GM18517 (cell line): Measurements from ENCODE around the gene NDST1.

Source experiments
- ATAC-seq: cut with Tn5 transposase; IDR thresholded peaks from one replicate; pipeline ENCODE4 v1.9.1; 2021; ENCODE audit warnings: mild to moderate bottlenecking, moderate library complexity; ENCODE audit not compliant: unreplicated experiment

NDST1 gene

DNA sequence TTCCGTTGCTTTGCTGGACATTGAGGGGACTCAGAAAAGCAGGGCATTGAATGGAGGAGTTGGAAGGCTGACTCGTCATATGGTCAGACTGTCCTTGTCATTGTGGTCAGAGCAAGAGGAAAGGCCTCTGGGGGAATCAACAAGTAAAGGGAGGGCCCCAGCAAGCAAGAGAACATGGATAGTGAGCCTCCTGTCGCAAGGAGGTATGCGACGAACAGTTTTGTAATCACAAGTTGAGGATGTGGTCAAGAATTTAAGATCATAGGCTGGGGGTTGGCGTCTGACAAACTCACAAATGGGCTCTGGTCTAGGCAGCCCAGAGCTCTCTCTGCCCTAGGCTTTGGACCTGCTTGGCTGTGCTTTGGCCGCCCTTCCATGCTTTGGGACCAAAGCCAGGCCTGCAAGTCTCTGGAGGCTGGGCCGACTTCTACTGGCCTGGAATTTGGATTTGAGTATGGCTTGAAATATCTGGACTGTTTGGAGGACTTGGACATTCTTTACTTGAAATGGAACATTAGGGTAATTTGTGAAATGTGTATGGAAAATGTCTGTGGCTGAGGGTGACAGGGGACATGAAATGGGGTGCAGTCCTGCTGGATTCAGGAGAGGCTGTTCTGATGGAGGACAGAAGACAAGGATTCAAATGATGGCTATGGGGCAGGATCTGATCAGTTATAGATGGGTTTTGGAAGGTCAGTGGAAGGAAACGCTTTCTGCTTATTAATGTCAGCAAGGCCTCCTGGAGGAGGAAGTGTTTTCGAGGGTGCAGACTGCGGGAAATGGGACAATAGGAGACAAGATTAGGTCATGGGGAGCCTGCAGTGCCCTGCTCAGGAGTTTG is 19.2 kb upstream of the NDST1 start:
- ATAC-seq, result no peak

DNA sequence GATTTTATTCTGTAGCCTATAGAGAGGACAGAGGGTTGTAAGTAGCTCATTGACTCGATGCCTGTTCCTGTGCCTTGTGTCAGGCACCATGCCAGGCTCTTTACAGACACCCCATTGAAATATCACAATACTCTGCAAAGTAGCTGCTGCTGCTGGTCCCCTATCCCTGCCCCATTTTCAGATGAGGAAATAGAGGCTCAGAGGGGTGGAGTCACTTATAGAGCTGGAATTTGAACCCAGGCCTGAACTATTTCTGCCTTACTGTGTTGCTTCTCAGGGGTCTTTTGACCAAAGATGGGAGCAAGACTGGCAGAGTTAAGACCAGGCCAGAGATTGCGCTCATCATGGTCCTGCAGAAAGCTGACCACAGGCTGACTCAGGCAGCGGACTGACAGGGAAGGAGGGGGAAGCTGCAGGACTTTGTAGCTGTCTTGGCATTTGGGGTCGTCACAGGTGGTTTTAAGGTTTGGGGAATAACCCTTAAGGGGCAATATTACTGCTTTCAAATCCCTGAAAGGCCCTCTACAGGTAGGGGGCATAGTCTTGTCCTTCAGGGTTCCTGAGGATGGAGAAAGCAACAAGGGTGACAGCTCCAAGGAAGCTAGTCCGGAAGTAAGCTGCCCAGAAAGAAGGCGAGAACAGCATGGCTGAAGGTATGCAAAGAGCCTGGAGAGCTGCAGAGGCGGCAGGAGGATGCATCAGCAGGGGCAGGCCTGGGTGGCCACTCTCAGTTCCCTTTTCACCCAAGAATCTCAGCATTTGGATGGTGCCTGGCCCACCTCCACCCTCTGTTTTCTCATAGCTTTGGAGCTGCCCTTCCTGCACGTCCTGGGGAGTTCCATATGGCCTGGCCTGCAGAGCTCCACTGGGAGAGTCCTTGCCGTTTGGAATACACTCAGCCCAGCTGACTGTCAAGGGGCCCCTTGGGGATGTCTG is 18.3 kb upstream of the NDST1 start:
- ATAC-seq, result peak; percentile 86

GRCh38 chr5:150490296-150490669 is 17.6 kb upstream of the NDST1 start:
- ATAC-seq, result no peak

DNA sequence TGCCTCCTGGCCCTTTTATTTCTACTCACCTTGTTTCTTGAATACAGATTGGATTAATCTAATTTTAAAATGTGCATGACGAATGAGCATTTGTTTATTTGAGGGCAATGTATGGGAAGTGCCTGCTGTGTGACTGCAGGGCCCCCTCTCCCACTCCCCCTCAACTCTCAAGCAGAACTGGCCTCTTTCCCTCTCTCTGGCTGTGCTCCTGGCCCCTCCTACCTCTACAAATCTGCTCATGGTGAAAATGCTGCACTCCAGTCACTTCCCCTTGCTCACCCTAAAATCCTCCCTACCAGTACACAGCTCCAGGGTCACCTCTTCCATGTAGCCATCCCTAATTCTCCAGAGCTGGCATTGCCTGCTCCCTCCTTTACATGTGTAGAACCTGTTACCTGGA is 17.2 kb upstream of the NDST1 start:
- no peak for ATAC-seq

DNA sequence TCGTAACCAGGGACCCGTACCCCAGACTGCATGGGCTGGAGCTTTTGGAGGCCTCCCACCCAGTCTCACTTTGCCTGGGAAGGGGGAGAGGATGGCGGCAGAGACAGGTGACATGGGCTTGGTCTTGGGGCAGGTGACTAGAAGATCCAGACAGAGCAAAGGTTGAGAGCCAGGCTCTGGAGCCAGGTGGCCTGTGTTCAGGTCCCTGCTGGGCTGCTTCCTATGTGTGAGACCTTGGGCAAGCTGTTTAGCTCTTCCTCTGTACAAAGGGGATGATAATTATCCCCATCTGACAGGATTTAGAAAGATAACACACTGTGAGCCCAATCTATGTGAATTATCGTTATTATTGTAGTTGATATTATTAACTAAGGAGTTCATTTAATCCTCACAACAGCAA is 16.1 kb upstream of the NDST1 start:
- ATAC-seq, result no peak

GRCh38 chr5:150492621-150493020 is 15.3 kb upstream of the NDST1 start:
- no peak for ATAC-seq

DNA sequence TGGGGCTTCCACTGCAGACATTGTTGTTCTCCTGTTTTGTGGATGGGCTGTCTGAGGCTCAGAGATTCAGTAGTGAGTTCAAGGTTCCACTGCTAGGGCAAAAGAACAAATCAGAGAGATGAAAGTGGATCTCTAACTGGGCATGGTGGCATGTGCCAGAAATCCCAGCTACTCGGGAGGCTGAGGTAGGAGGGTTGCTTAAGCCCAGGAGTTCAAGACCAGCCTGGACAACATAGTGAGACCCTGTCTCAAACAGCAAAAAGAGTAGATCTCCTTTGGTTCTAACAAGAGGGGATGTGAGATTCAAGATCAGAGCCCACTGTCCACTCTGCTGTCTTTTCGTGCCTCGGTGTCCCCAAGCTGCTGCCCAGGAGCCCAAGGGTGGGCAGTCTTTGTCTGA is 11.8 kb upstream of the NDST1 start:
- no peak for ATAC-seq

- no peak for ATAC-seq
Observed at GRCh38 chr5:150496534-150496933, 11.4 kb upstream of the NDST1 start.

DNA sequence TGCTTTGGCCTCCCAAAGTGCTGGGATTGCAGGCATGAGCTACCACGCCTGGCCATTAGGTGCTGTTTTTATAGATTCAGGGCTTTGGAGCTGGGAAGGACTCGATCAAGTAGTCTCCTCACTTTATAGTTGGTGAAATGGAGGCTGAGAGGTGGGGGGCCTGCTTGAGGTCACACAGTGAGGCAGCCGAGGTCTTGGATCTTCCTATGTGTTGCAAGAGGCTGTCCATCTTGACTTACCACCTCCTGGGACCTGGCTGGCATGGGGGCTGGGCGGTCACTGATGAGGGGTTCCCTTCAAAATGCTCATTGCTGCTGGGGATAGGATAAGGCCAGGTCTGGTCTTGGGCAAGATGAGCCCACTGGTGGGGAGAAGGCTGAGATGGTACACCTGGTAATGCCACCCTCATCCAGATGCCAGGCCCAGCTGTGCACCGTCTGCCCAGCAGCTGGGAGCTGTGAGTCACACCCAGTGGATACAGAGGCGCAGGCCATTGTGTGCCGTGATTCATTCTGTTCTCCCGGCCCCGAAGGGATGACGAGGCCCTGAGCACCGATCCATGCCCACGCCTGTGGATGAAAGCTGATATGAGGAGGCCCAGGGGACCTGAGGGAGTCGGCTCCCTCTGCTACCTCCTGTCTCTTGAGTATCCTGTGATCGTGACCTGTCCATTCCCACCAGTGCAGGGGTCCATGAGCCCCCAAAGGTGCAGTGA is 10.5 kb upstream of the NDST1 start:
- ATAC-seq, result no peak

- no peak for ATAC-seq
Observed at GRCh38 chr5:150497989-150498317, 10.0 kb upstream of the NDST1 start.

DNA sequence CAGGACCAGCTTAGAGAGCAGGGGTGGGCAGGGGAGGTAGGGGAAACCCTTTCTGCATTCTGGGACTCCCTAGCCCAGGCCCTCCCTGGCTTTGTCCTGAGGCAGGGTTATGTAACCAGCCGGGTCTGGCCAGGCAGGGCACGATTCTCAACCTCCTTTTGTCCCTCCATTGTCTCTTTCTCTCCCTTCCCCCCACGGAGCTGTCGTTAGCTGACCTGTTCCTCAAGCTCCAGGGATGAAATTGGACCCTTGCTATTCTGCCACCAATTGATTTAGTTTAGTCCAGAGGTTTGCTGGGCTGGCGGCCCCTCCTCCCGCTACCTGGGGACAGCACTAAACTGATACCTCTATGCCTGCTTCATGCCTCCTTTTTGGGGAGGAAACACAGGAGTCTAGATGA is 9.4 kb upstream of the NDST1 start:
- no peak for ATAC-seq

- no peak for ATAC-seq
Observed at GRCh38 chr5:150498971-150499370, 9.0 kb upstream of the NDST1 start.

GRCh38 chr5:150499437-150499956 is 8.4 kb upstream of the NDST1 start:
- ATAC-seq, result no peak

- no peak for ATAC-seq
Observed at GRCh38 chr5:150500328-150500841, 7.5 kb upstream of the NDST1 start.

DNA sequence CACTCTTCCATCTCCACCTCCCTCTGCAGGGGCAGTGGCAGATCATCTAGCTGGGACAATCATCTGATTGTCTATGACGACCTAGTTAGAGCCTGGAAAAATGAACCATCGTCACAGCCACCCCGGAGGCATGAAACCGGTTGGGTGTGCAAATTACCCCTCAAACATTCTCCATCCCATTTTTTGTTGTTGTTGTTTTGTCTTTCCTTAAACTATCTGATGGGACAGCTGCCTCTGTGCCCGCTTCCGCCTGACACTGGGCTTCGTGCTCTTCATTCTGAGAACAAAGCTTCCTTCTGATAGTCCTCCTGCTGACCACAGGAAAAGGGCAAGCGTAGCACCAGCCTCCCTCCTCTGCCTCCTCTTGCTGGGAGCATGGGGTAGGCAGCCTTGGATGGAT is 7.0 kb upstream of the NDST1 start:
- no peak for ATAC-seq

DNA sequence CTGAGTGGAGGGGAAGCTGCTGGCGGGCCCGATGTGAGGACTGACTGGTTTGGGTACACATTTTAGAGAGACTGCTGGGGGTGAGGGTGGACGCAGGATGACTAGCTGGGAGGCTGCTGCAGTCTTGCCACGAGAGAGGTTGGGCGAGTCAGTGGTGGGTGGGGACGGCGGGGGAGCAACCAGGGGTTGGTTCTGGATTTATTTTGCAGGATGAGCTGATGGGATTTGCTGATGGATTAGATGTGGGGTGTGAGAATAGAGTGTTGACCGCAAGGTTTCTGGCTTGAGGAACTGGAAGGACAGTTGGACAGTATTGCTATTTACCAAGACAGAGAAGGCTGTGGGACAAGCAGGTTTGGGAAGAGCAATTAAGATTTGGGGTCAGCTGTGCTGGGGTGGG is 5.8 kb upstream of the NDST1 start:
- ATAC-seq, result no peak

GRCh38 chr5:150502847-150503246 is 5.1 kb upstream of the NDST1 start:
- ATAC-seq, result no peak

DNA sequence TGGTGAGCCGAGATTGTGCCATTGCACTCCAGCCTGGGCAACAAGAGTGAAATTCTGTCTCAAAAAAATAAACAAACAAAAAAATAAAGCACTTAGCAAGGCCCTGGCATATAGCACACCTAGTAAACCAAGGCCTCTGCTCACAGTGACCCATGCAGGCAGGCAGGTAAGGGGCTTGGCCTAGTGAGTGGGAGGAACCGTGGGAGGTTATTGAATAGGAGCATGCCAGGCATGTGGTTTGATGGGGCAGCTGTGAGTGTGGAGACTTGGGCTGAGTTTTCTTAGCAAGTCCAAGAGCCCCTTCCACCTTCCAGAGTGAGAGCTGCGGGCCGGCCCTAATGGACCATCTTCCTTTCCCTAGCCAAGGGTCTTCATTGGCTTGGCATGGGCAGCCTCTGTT is 4.5 kb upstream of the NDST1 start:
- no peak for ATAC-seq

- no peak for ATAC-seq
Observed at GRCh38 chr5:150503977-150504620, 3.8 kb upstream of the NDST1 start.

- ATAC-seq, result no peak
Observed at GRCh38 chr5:150505041-150505511, 2.9 kb upstream of the NDST1 start.
